Astrocyte of the cerebellum (primary cell): ENCODE results near the gene PRR35.

Experiments
- DNase-seq: peaks from one replicate; pipeline ENCODE4 v3.0.0-alpha.2; 2011; ENCODE audit warnings: low read depth
- H3K4me3 ChIP-seq: 2 replicates; pipeline ENCODE4 v1.5.1; 2011; ENCODE audit warnings: mild to moderate bottlenecking, low read depth, low read length, moderate library complexity
- CTCF ChIP-seq: IDR thresholded peaks from 2 replicates; pipeline ENCODE4 v1.5.1; 2012; ENCODE audit warnings: low read length, low read depth, moderate library complexity, mild to moderate bottlenecking; ENCODE audit errors: missing control alignments
- in situ Hi-C: cut with HindIII; loops from 2 replicates; pipeline ENCODE4 v1.10.0; 2017; ENCODE audit warnings: low sequenced_read_pairs

Gene PRR35

GRCh38 chr16:527015-527903 lies 32.9 kb upstream of the PRR35 start, which contains the start of gene CAPN15:
TSS of gene CAPN15 (plus strand) at chr16:527712. CDS start at chr16:546839, 19,127 bp downstream.
- in situ Hi-C loops, result no loop called here
- H3K4me3 ChIP-seq, result peak within 1 kb of the TSS; percentile 65
- DNase-seq, result peak; percentile 37
- TF ChIP-seq CTCF, result peak; percentile 4

GRCh38 chr16:528111-529011 lies 31.8 kb upstream of the PRR35 start:
- DNase-seq, result peak; percentile 8
- no peak for TF ChIP-seq CTCF
- in situ Hi-C loops, result no loop called here
- H3K4me3 ChIP-seq, result peak overlapping the region; percentile 65

GRCh38 chr16:529012-529575 lies 31.1 kb upstream of the PRR35 start:
- TF ChIP-seq CTCF, result no peak
- H3K4me3 ChIP-seq, result peak overlapping the region; percentile 65
- in situ Hi-C loops, result no loop called here
- DNase-seq, result no peak

GRCh38 chr16:530111-530817 lies 29.9 kb upstream of the PRR35 start:
- in situ Hi-C loops, result no loop called here
- no peak for DNase-seq
- H3K4me3 ChIP-seq, result no peak overlapping the region
- TF ChIP-seq CTCF, result no peak

- no peak for TF ChIP-seq CTCF
- in situ Hi-C loops, result no loop called here
Measured at GRCh38 chr16:531494-532125, 28.6 kb upstream of the PRR35 start.

More at GRCh38 chr16:531494-532125, 28.6 kb upstream of the PRR35 start:
- no peak overlapping the region for H3K4me3 ChIP-seq
- no peak for DNase-seq
